Heart right ventricle (tissue), 16 donors: Measurements from ENCODE around the gene TJP3. TPM values are rescaled to one million over a fixed set of nuclear protein-coding genes. Genes with fewer than 3 reads are reported as not detected.

Experiments
- ATAC-seq, 8 donors: fragments of 200-7000 bp; cut with Tn5 transposase; one replicate each; pipeline ENCODE4 v1.9.1; 2020; ENCODE audit warnings: mild to moderate bottlenecking in 8 of 8, moderate library complexity in 8 of 8, moderate number of reproducible peaks in 1 of 8
- DNase-seq, 2 donors: peaks; one replicate each; pipeline ENCODE4 v3.0.0-alpha.2; 2020
- H3K27ac ChIP-seq, 10 donors: fragments of 200-600 bp; sonication (generic) in 2 of 10; one replicate each; pipeline versions ENCODE4 v1.5.0 to v1.8.0; 2020 to 2022; ENCODE audit warnings: mild to moderate bottlenecking in 3 of 10
- H3K27me3 ChIP-seq, 7 donors: fragments of 200-600 bp; one replicate each; pipeline ENCODE4 v1.8.0; 2021 to 2022; ENCODE audit warnings: mild to moderate bottlenecking in 2 of 7
- H3K36me3 ChIP-seq, 9 donors: fragments of 200-600 bp; sonication (generic) in 1 of 9; one replicate each; pipeline versions ENCODE4 v1.5.0 to v1.8.0; 2020 to 2022; ENCODE audit warnings: mild to moderate bottlenecking in 2 of 9
- H3K4me1 ChIP-seq, 9 donors: fragments of 200-600 bp; sonication (generic) in 1 of 9; one replicate each; pipeline versions ENCODE4 v1.5.0 to v1.8.0; 2020 to 2022; ENCODE audit warnings: mild to moderate bottlenecking in 4 of 9
- H3K4me3 ChIP-seq, 10 donors: fragments of 200-600 bp; sonication (generic) in 2 of 10; one replicate each; pipeline versions ENCODE4 v1.5.0 to v1.8.0; 2020 to 2022; ENCODE audit warnings: mild to moderate bottlenecking in 7 of 10, moderate library complexity in 2 of 10
- H3K9me3 ChIP-seq, 11 donors: fragments of 200-600 bp in 10 of 11; sonication (generic) in 2 of 11; one replicate each; pipeline versions ENCODE4 v1.5.0 to v1.8.0; 2013 to 2022; ENCODE audit warnings: mild to moderate bottlenecking in 2 of 11, control low read depth in 1 of 11, moderate library complexity in 1 of 11
- WGBS, 2 donors: extraction: QIAGEN DNeasy Blood & Tissue Kit; methylation state at CpG; one replicate each; pipeline ENCODE4 v1.1.7; 2013; ENCODE audit warnings: inconsistent platforms in 1 of 2; 5-methylcytosine and 5-hydroxymethylcytosine counted together
- intact Hi-C, 10 donors: fragments of 100-400 bp; cut with DNase I; formaldehyde crosslinking; loops; one replicate each; pipeline versions ENCODE4 v1.11.1 to v1.14.2; 2022
- polyA plus RNA-seq, 2 donors: library from polyadenylated mRNA; stranded (reverse); fragments of 200-250 nt; gene quantifications; one replicate each; pipeline ENCODE4 v1.2.3, GENCODE V29; 2013
- total RNA-seq, 10 donors: library from RNA; stranded (reverse); fragmentation: NEBNext Ultra II Directional in 3 of 10; extraction: Animal tissue kit (Norgen Biotek cat#: 25700) in 3 of 10; gene quantifications; one replicate each; pipeline versions ENCODE4 v1.2.1 to v1.2.4, GENCODE V29; 2021 to 2023
- TF ChIP-seq, protein P1 (sequence below), 9 donors: fragments of 200-600 bp; sonication (generic) in 2 of 9; IDR thresholded peaks; one replicate each; pipeline versions ENCODE4 v1.5.0 to v1.8.0; 2021 to 2022; ENCODE audit warnings: antibody characterized with exemption in 9 of 9, mild to moderate bottlenecking in 5 of 9, moderate library complexity in 1 of 9
- donor health status: Arrhythmogenic right ventricular cardiomyopathy.
- donor health status: ischemic (EF 13 %, LVEDD 7.1; RV severe dilation, severe dysfunction).
- donor health status: healthy with polysubstance abuse.
- donor health status: DM: no; HTN: yes; CAD: no.
- donor health status: DM: no; HTN: no; CAD: no.
- donor health status: ischemic (EF 25% LVEDD 6.9; RV normal size, moderate dysfunction).
- donor health status: ischemic (EF 25% LVEDD 5.7; RV mildly dilated, moderate dysfunction).
- donor health status: healthy.
- donor health status: DM: yes; HTN: yes; CAD: no.
- donor health status: Ischemic cardiomyopathy.
- donor health status: ischemic (EF 35%, LVEDD 5.7; RV mildly dilated, moderate dysfunction).
- donor health status: nonischemic (EF 11% LVEDD 7.7; RV severe dilation, severe dysfunction).
- donor health status: DM: yes; HTN: yes; CAD: no.
- donor health status: PGD.
- donor health status: ischemic (EF 29% LVEDD 5.4; RV normal size, mild dysfunction).
- donor health status: nonischemic (EF 23%, LVEDD 6.1; RV moderate dilation, normal function).

Gene TJP3
- total and polyA plus RNA-seq, 12 donors, result 0.06 to 0.49 (median 0.25) TPM; not detected in 8

DNA sequence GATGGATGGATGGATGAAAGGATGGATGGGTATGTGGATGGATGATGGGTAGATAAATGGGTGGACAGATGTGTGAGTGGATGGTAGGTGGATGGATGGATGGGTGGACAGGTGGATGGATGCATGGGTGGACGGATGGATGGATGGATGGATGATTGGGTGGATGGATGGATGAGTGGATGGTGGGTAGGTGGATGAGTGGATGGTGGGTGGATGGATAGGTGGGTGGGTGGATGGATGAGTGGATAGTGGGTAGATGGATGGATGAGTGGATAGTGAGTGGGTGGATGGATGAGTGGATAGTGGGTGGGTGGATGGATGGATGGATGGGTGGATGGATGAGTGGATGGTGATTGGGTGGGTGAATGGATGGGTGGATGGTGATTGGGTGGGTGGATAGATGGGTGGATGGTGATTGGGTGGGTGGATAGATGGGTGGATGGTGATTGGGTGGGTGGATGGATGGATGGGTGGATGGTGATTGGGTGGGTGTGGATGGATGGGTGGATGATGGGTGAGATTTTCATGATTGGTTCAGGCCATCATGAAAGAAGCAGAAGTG is 68.4 kb downstream of the TJP3 start:
- WGBS, 2 donors, result 81 to 92% methylated on average over 1 of the region's 1 CpG
- no peaks in the 10 kb centered on the region for H3K27me3 ChIP-seq
- ATAC-seq (no peak), DNase-seq (no peak)
- TF ChIP-seq, protein P1, sequence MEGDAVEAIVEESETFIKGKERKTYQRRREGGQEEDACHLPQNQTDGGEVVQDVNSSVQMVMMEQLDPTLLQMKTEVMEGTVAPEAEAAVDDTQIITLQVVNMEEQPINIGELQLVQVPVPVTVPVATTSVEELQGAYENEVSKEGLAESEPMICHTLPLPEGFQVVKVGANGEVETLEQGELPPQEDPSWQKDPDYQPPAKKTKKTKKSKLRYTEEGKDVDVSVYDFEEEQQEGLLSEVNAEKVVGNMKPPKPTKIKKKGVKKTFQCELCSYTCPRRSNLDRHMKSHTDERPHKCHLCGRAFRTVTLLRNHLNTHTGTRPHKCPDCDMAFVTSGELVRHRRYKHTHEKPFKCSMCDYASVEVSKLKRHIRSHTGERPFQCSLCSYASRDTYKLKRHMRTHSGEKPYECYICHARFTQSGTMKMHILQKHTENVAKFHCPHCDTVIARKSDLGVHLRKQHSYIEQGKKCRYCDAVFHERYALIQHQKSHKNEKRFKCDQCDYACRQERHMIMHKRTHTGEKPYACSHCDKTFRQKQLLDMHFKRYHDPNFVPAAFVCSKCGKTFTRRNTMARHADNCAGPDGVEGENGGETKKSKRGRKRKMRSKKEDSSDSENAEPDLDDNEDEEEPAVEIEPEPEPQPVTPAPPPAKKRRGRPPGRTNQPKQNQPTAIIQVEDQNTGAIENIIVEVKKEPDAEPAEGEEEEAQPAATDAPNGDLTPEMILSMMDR (IDR thresholded peaks at IDR 0.05), result no peak
- no peak overlapping the region for H3K27ac ChIP-seq
- no peaks in the 10 kb centered on the region for H3K4me1 ChIP-seq
- peaks cover 0 to 13% (median 9%) of the 10 kb centered on the region in 11 donors for H3K9me3 ChIP-seq
- H3K4me3 ChIP-seq, result no peak overlapping the region
- H3K36me3 ChIP-seq, result no peaks in the 10 kb centered on the region
- intact Hi-C loops, result no loop called here

DNA sequence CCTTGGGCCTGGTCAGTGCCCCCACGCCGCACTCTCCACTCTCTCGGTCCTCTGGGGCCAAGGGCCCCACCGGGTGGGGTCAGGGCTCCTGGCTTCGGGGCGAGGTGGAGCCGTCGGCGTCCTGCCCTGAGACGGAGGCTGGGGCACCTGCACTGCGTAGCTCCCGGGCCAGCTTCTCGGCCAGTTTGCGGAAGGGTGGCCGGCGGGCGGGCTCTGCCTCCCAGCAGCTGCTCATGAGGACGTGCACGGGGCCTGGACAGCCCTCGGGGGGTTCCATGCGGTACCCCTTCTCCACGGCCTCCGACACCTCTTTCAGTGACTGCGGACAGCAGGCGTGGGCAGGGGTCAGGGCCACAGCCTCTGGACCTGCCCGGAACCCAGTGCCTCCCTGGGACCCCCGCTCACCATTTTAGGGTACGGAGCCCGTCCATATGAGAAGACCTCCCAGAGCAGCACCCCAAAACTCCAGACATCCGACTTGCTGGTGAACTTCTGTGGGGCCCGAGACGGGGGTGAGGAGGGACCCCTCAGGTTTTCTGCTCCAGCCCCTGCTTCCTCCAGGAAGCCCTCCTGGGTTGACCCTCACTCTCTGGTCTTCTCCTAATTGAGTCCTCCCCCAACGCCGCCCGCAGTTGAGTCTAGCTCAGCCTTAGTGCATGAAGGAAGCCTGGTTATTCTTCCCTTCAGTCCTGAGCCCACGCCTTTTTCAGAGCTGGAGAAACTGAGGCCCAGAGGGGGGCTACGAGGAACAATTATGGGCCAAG is 70.1 kb downstream of the TJP3 start:
- TF ChIP-seq, protein P1 (IDR thresholded peaks at IDR 0.05), result no peak
- H3K9me3 ChIP-seq, result peaks cover 0 to 28% (median 21%) of the 10 kb centered on the region in 11 donors
- no peak for DNase-seq
- intact Hi-C loops, result no loop called here
- no peak for ATAC-seq
- H3K4me1 ChIP-seq, result no peaks in the 10 kb centered on the region
- no peaks in the 10 kb centered on the region for H3K36me3 ChIP-seq
- H3K4me3 ChIP-seq, result no peak overlapping the region
- peaks cover 4 to 13% (median 10%) of the 10 kb centered on the region in 7 donors for H3K27me3 ChIP-seq
- no peak overlapping the region for H3K27ac ChIP-seq
- 88 to 89% methylated on average over 37 of the region's 37 CpGs for WGBS, 2 donors

DNA sequence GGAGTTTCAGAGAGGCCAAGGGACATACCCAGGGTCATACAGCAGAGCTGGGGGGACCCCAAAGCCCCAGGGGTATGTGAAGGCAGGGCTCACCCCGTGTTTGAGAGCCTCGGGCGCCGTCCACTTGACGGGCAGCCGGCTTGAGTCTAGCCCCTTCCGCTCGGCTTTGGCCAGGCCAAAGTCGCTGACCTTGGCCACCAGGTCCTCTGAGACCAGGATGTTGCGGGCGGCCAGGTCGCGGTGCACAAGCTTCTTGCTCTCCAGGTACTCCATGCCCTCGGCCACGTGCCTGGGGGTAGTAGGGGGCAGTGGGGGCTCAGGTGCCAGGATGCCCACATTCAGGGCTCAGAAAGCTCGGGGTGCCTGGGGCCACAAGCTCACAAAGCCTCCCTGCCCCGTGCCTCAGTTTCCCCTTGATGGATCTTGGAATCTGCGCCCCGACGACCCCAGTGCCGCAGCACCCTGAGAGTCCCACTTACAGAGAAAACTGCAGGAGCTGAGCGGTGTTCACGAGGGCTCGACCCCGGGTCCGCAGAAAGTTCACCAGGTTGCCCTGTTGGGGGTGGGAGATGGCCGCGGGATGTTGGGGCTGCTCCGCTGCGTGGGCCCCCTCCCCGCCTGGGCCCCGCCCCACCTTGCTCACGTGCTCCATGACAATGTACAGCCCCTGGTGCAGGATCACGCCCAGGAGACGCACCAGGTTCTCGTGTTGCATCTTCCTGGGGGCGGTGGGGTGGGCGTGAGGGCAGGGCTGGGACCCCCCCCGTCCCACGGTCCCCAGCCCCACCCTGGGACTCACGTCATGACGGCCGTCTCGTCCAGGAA is 70.9 kb downstream of the TJP3 start:
- intact Hi-C loops, result no loop called here
- WGBS, 2 donors, result 70 to 73% methylated on average over 44 of the region's 44 CpGs
- H3K4me3 ChIP-seq, result no peak overlapping the region
- H3K4me1 ChIP-seq, result no peaks in the 10 kb centered on the region
- TF ChIP-seq, protein P1 (IDR thresholded peaks at IDR 0.05), result no peak
- H3K27ac ChIP-seq, result no peak overlapping the region
- no peaks in the 10 kb centered on the region for H3K36me3 ChIP-seq
- H3K9me3 ChIP-seq, result peaks cover 0 to 28% (median 21%) of the 10 kb centered on the region in 11 donors
- ATAC-seq, result no peak
- peaks cover 4 to 21% (median 18%) of the 10 kb centered on the region in 7 donors for H3K27me3 ChIP-seq
- DNase-seq, result no peak

DNA sequence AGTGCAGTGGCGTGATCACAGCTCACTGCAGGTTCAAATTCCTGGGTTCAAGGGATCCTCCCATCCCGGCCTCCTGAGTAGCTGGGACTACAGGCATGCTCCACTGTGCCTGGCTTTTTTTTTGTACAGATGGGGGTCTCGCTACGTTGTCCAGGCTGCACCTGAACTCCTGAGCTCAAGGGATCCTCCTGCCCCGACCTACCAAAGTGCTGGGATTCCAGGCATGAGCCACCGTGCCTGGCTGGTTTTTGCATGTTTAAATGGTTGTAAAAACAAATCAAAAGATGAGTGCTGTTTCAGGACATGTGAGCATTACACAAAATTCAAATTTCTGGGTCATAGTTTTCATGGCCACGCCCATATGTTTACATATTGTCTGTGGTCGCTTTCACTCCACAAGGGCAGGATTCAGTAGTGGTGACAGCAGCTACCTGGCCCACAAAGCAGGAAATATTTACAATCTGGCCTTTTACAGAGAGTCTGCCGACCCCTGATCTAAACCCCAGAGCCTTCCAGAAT is 72.7 kb downstream of the TJP3 start:
- Histone ChIP-seq H3K36me3 (no peaks in the 10 kb centered on the region), H3K9me3 (peaks cover 0 to 28% (median 21%) of the 10 kb centered on the region in 11 donors), H3K4me1 (peaks cover 0 to 11% (median 3%) of the 10 kb centered on the region in 9 donors), H3K4me3 (no peak overlapping the region), H3K27ac (no peak overlapping the region), H3K27me3 (peaks cover 16 to 39% (median 35%) of the 10 kb centered on the region in 7 donors)
- intact Hi-C loops, result loop anchor here in 2 of 10 donors (5.0 kb wide), 1 partner anchor 41 kb away; no protein-coding TSS in a partner anchor
- 90 to 92% methylated on average over 9 of the region's 9 CpGs for WGBS, 2 donors
- ATAC-seq, result no peak
- TF ChIP-seq, protein P1 (IDR thresholded peaks at IDR 0.05), result no peak
- no peak for DNase-seq
